D721Med (cell line): ENCODE results near the gene NAMPT.

Experiments
- DNase-seq: peaks from one replicate; pipeline ENCODE4 v3.0.0; 2011; ENCODE audit warnings: low spot score; ENCODE audit not compliant: insufficient read length
- FAIRE-seq: peaks from 2 replicates; lab custom pipeline; 2011; peaks lifted over from hg19 to GRCh38; lab: Jason Lieb, UNC
- TF ChIP-seq, protein P1 (sequence below): IDR thresholded peaks from 2 replicates; pipeline ENCODE4 v1.5.1; 2012; ENCODE audit warnings: mild to moderate bottlenecking, control low read depth; ENCODE audit not compliant: insufficient read depth; ENCODE audit errors: missing control alignments

The NAMPT gene

GRCh38 chr7:106287786-106288185 lies 3.0 kb upstream of the NAMPT start:
- TF ChIP-seq, protein P1, sequence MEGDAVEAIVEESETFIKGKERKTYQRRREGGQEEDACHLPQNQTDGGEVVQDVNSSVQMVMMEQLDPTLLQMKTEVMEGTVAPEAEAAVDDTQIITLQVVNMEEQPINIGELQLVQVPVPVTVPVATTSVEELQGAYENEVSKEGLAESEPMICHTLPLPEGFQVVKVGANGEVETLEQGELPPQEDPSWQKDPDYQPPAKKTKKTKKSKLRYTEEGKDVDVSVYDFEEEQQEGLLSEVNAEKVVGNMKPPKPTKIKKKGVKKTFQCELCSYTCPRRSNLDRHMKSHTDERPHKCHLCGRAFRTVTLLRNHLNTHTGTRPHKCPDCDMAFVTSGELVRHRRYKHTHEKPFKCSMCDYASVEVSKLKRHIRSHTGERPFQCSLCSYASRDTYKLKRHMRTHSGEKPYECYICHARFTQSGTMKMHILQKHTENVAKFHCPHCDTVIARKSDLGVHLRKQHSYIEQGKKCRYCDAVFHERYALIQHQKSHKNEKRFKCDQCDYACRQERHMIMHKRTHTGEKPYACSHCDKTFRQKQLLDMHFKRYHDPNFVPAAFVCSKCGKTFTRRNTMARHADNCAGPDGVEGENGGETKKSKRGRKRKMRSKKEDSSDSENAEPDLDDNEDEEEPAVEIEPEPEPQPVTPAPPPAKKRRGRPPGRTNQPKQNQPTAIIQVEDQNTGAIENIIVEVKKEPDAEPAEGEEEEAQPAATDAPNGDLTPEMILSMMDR, result no peak
- no peak for DNase-seq
- FAIRE-seq, result no peak

GRCh38 chr7:106285855-106286492 lies 1.2 kb upstream of the NAMPT start:
- DNase-seq (no peak), FAIRE-seq (no peak)
- TF ChIP-seq, protein P1, result no peak

GRCh38 chr7:106285051-106285854 lies 470 bp upstream of the NAMPT start:
- DNase-seq (peak; percentile 57), FAIRE-seq (no peak)
- TF ChIP-seq, protein P1, result no peak

GRCh38 chr7:106283831-106284713 lies 711 bp downstream of the NAMPT start:
- no peak for DNase-seq
- TF ChIP-seq, protein P1, result no peak
- no peak for FAIRE-seq

DNA sequence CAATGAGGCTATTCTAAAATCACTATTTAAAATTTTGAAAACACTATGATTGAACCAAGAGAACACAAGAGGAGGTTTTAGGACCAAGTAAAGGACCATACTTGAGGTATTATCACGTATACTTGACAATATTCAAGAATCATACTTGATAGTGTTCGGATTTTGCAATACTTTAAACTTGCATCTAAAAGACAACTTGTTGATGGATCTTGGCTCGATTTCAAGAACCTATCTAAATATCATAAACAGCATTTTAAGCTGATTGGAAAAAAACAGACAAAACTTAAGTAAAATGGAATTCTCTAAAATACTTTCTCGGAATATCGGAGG lies 1.3 kb downstream of the NAMPT start:
- no peak for DNase-seq
- no peak for FAIRE-seq
- TF ChIP-seq, protein P1, result no peak

DNA sequence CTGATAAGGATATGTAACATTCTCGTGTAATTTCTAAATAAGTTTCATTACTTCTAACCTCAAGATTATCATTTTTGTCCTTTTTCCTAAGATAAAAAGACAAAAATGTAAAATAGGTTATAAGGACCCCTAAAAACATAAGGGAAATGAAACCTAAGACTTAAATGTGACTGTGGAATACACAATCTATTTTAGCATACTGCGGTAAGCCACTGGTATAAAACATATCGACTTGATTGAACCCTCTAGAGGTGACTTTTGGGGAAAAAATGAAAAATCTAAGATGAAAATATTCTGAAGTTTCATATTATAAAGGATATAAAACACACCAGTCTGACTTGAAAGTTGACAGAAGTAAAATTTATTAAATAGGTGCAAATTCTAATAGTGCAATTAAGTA lies 1.9 kb downstream of the NAMPT start:
- no peak for FAIRE-seq
- no peak for DNase-seq
- TF ChIP-seq, protein P1, result no peak
